AG04450 (cell line): ENCODE data around the gene ADARB2. TPM values are rescaled to one million over a fixed set of nuclear protein-coding genes. Genes with fewer than 3 reads are reported as not detected.

ENCODE experiments used
- CTCF ChIA-PET: fragments of 300-600, 350-600 bp; formaldehyde crosslinking; extraction: SDS; loops from one replicate; lab custom pipeline; 2022; ENCODE audit warnings: antibody characterized with exemption, inconsistent platforms; lab: Charles Lee
- POLR2A ChIA-PET: fragments of 350-600 bp; formaldehyde crosslinking; extraction: SDS; loops from one replicate; lab custom pipeline; 2021; ENCODE audit warnings: antibody characterized with exemption, inconsistent platforms; lab: Yijun Ruan, JAX
- DNase-seq: peaks from one replicate; pipeline ENCODE4 v3.0.0-alpha.2; 2011; ENCODE audit warnings: low read depth, low spot score
- H3K27ac ChIP-seq: one replicate; pipeline ENCODE4 v1.5.1; 2012; ENCODE audit warnings: low read depth, low read length, control low read depth
- H3K27me3 ChIP-seq: one replicate; pipeline ENCODE4 v1.6.0; 2012; ENCODE audit warnings: low read length; ENCODE audit not compliant: control insufficient read depth, insufficient read depth
- H3K4me3 ChIP-seq: 2 replicates; pipeline ENCODE4 v1.5.1; 2011; ENCODE audit warnings: mild to moderate bottlenecking, low read depth, low read length, control low read depth
- H3K9me3 ChIP-seq: 2 replicates; pipeline ENCODE4 v1.5.1; 2012; ENCODE audit warnings: low read length; ENCODE audit not compliant: control insufficient read depth, insufficient read depth
- CTCF ChIP-seq: IDR thresholded peaks from 2 replicates; pipeline ENCODE4 v1.5.1; 2011; ENCODE audit warnings: low read depth, low read length, control low read depth, inconsistent platforms
- polyA plus RNA-seq: library from polyadenylated mRNA; depleted of rRNA; stranded (reverse); fragments of >200 nt; gene quantifications from 2 replicates; pipeline ENCODE4 v1.2.3, GENCODE V29; 2011

The ADARB2 gene
- polyA plus RNA-seq, 1 experiment = not detected

DNA sequence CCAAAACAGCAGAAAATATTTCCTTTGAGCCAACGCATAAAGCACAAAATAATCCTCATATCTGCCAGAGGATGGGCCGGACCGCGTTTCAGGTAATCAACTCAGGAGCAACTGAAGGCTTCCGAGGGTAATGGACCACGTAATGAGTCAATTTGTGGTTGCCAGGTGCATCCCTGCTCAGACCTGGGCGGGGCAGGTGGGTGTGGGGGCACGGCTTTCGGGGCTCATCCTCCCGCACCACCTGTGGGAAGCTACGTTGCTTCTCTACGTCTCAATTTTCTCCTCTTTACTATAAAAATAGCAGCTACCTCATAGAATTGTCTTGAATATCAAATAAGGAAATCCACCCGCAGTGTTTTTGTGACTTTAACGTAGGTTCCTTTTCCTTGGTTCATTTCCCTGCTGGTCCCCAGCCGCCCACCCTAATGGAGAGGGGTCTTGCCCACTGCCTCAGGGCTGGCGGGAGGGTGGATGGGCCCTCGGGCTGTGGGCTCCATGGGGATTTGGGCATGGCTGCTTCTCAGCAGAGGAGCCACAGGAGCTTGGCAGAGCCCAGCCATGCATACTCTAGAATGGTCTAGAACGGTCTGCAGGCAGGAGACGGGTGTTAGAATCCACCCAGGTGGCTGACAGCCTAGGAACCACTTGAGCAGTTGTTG is 324.7 kb downstream of the ADARB2 start:
- no peak for TF ChIP-seq CTCF
- Histone ChIP-seq H3K9me3 (peaks cover 73% of the 10 kb centered on the region), H3K4me3 (no peak overlapping the region), H3K27me3 (no peaks in the 10 kb centered on the region), H3K27ac (no peak overlapping the region)
- ChIA-PET CTCF (no interaction called here), POLR2A (no interaction called here)
- no peak for DNase-seq

GRCh38 chr10:1411956-1412355 is 325.4 kb downstream of the ADARB2 start:
- TF ChIP-seq CTCF = no peak
- H3K9me3 ChIP-seq = peaks cover 74% of the 10 kb centered on the region

GRCh38 chr10:1411451-1411850 is 325.9 kb downstream of the ADARB2 start:
- ChIA-PET CTCF (no interaction called here), POLR2A (no interaction called here)
- Histone ChIP-seq H3K4me3 (no peak overlapping the region), H3K9me3 (peaks cover 74% of the 10 kb centered on the region), H3K27ac (no peak overlapping the region), H3K27me3 (no peaks in the 10 kb centered on the region)
- TF ChIP-seq CTCF = no peak
- DNase-seq = no peak

More at GRCh38 chr10:1411956-1412355, 325.4 kb downstream of the ADARB2 start:
- Histone ChIP-seq H3K27ac (no peak overlapping the region), H3K27me3 (no peaks in the 10 kb centered on the region), H3K4me3 (no peak overlapping the region)
- POLR2A ChIA-PET = no interaction called here
- CTCF ChIA-PET = no interaction called here
- no peak for DNase-seq

GRCh38 chr10:1410469-1411395 is 326.6 kb downstream of the ADARB2 start:
- Histone ChIP-seq H3K9me3 (peaks cover 77% of the 10 kb centered on the region), H3K4me3 (no peak overlapping the region), H3K27me3 (no peaks in the 10 kb centered on the region), H3K27ac (no peak overlapping the region)
- TF ChIP-seq CTCF = no peak
- DNase-seq = no peak
- CTCF ChIA-PET = no interaction called here
- POLR2A ChIA-PET = no interaction called here

- Histone ChIP-seq H3K9me3 (peaks cover 82% of the 10 kb centered on the region), H3K4me3 (no peak overlapping the region), H3K27me3 (no peaks in the 10 kb centered on the region), H3K27ac (no peak overlapping the region)
- DNase-seq = no peak
- ChIA-PET POLR2A (no interaction called here), CTCF (no interaction called here)
- TF ChIP-seq CTCF = no peak
These were observed 327.3 kb downstream of the ADARB2 start for GRCh38 chr10:1410032-1410431.
